Stimulated activated CD4-positive, alpha-beta T cell treated with anti-CD3 and anti-CD28 coated beads, TNF-alpha, amount 100 ng/mL, for 1 hour (primary cell): ENCODE data around the gene EZH2.

Experiments used
- DNase-seq, 3 donors: peaks; one replicate each; pipeline ENCODE4 v3.0.0-alpha.2; 2020; ENCODE audit warnings: low read depth in 3 of 3, low spot score in 1 of 3

EZH2 gene

DNA sequence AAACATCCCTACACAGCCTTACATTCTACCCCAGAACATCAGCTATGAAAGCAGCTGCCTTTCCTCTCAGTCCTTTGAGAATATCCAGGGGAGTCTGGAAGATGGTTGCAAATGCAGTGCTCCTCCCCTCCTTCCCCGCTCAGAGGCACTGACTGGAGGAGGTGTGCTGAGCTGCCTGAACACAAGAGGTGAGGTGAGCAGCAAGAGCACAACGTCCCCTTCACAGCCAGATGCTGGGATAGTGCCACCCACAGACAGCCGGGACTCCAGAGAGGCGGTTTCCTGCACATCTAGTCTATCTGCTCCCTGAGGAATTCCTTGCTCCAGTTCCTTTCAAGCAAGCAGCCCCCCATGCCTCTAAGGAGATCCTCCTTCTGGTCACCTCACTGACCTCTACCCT, 74.2 kb downstream of the EZH2 start:
- no peak for DNase-seq

DNA sequence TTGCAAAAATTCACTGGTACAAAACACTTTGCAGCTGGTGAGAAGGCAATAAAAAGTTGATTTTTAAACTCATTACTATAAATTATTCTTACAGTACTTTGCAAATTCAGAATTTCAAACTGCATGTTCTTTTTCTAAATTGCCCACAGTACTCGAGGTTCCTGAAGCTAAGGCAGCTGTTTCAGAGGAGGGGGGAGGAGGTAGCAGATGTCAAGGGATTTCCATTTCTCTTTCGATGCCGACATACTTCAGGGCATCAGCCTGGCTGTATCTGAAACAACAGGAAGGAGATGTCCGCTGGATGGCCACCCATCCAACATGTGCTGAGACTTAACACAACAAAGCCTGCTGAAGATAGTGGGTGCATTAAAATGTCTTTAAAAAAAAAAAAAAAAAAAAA, 76.7 kb downstream of the EZH2 start:
- DNase-seq, result no peak

DNA sequence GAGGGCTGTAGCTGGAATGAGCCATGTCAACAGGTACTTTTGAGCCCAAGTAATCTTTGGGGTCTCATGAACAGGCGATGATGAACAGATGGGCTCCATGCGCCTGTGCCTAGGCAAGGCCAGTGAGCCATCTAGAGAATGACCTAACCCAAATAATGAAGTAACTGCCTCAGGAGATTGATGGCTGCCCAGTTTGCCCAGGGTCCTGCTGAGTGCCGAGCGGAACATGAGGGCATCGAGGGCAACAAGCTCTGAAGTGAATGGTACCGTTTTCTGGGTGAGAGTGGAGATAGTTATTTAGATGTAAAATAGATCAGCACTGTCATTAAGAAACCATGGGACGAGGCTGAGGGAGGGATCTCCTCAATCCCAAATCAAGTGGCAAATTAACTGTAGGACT, 77.9 kb downstream of the EZH2 start:
- no peak for DNase-seq

DNA sequence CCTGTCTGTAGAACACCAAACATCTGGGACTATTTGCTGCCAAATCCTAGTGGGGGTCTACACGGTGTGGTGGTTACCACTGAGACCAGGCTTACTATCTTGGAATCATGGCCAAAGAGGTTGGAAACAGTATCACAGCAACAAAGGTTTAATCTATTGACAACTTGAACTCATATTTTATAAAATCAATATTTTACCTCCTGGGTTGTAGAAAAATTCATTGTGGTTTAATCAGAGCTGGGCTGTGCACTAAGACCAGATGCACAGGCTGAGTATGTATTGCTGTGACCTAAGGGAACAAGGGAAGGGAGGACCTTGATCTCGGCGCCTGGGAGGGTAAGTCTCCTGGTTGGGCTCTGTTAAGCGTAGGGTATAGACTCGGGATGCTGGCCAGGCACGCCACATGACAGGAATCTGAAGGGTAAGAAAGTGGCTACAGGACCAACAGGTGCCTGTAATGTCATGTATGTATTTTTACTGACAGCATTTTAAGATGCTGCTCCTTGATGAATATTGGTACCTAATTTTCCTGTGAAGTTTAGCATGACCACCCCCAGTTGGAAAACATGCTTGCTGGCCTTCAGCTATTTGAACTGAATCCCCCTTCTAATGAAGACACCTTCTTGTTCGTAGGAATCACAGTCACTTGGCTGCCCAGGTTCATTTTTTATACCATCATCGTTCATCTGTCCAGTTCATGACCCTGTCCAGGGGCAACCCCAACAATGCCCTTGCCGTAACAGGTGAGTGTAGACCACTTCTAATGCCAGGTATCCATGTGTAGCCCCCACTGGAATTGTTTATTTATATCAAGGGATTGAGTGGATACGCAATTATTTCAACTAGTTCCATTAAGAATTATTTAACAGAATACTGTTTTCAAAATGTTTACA, 79.5 kb downstream of the EZH2 start:
- no peak for DNase-seq

DNA sequence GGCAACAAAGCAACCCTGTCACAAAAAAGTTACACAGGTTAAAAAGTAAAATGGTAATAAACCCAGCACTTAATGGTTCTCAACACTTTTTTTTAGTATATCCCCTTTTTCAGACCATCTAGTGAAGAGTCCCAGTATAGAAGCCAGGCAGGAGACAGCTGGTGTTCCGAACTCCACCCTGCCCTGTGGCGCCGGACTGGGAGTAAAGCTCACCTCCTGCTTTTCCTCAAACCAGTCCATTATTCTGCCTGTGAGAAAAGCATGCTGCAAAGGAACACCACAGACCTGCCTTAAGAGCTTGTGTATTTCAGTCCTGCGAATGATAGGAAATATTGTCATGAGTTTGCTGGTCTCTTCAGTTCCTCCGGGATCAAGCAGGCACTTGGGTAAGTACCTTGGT, 81.0 kb downstream of the EZH2 start:
- no peak for DNase-seq

DNA sequence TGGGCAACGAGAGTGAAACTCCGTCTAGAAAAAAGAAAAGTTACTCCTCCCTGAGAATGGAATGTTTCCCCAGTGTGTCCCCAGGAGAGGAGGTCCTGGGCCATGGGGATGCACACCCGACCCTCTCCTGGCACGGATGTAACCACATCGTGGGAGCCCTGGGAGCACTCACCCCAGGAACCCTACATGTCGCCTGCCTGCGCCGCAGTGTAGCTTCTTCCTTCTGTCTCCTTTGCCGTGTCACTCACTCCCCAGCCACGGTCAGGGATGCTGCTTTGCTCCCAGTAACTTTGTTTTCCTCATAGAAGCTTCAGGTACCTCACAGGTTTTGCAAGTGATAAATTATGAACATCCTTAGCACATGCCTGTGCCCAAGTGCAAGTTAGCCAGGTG, 82.0 kb downstream of the EZH2 start:
- DNase-seq, result no peak

DNA sequence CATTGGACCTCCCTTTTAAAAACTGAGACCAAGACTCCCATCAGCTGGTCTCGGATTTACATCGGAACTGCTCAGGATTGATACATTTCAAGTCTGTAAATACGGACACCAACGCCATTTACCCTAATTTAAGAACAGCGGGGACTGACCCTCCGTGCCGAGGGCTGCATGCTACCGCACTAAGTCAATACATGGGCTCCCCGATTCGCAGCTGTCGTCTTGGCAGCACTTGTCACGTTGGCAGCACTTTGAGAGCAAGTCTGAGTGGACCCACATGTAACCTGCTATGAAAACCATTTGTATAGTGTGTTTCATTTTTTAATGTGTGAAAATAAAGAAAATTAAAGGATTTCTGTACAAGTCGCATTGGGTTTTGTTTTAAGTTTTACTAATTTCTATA, 83.4 kb downstream of the EZH2 start:
- no peak for DNase-seq

DNA sequence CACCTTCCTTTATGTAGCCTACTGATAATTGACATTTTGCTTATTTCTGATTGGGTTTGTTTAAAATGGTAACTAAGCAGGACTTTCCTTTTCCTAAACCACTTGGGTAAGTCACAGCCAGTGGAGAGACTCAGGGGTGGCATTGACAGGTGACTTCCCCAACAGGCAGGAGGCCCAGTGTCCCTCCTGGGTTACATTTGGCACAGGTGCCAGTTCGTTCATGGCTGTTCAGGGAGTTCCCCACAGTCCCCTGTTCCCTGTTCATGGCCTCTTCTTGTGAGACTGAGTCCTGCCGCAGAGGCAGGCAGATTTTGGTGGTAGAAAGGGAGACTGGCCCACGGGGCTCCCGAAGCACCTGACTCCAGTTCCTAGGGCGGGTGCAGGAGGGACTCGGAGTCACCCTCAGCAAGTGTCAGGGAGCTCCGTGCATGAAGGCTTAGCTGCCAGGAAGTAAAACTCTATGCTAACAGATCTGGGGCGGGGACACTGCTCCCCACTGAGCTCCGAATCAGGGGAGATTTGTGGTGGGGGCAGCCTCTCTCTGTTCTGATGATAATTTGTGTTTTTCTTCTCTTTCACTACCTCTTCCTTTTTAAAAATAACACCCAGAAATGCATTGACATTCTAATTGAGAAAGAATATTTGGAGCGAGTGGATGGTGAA, 84.1 kb downstream of the EZH2 start:
- no peak for DNase-seq

DNA sequence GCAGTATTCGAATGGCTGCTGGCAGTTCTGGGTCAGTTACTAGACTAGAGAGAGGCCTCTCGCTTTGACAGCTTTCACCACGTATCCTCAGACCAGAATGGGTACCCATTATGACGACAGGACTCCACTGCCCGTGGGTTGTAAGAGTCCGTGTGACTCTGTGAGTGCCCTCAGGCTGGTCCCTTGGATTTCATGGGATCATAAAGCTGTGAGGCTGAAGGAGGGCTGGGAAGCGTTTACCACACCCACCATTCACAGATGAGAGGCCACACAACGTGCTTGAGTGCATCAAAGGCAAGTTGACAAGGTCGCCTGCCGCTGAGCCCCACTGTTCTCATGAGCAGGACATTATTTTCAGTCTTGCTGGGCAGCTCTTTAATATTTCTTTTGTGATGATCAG, 87.2 kb downstream of the EZH2 start:
- DNase-seq, result no peak

DNA sequence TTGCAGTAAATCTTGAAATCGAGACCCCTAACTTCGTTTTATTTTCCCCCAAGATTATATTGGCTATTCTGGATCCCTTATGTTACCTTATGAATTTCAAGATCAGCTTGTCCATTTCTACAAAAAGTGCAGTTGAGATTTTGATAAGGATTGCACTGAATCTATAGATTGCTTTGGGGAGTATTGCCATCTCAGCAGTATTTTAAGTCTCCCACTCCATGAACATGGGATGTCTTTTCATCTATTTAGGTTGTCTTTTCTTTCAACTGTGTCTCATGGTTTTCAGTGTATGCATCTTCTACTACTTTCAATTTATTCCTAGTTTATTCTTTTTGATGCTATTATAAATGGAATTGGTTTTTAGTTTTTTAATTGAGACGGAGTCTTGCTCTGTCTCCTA, 89.6 kb downstream of the EZH2 start:
- DNase-seq, result no peak

DNA sequence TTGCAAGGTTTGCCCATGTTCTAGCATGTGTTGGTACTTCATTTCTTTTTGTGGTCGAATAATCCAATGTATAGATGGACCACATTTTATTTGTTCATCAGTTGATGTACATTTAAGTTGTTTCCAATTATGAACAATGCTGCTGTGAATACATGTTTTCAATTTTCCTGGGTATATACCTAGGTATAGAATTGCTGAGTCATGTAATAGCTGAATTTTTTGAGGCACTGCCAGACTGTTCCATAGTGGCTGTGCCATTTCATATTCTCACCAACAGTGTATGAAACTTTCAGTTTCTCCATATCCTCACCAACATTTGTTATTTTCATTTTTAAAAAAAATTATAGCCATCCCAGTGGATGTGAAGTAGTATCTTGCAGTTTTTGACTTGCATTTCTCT, 90.5 kb downstream of the EZH2 start:
- no peak for DNase-seq

DNA sequence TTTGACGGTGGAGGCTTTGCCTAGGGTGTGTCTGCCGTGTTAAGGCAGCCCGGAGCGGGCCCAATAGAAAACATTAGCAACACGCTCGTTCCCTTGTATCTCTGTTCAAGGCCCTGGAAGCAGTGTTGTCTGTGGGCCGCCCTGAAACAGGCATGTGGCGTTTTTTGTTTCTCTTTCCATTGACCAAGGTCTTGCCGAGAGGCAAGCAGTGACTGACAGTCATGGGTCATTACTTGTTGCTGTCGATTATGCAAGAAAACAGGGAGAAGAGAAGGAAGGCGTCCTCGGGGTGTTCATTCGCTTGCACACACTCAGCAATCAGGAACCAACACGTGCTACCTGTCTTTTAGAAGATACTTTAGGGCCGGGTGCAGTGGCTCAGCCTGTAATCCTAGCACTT, 92.5 kb downstream of the EZH2 start:
- DNase-seq, result no peak

DNA sequence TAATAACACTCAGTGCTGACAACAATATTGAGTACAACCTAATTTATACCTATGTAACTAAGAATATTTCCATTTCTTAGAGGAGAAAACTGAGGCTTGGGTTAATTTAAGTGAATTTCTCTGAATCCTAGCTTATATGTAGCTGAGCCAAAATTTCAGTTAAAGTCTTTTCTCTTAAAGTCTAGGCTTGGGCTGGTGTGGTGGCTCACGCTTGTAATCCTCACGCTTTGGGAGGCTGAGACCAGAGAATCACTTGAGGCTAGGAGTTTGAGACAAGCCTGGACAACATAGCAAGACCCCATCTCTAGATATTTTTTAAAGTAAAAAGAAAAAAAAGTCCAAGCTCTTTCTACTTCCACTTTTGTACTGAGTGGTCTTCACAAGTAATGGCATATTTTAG, 93.2 kb downstream of the EZH2 start:
- DNase-seq, result no peak

DNA sequence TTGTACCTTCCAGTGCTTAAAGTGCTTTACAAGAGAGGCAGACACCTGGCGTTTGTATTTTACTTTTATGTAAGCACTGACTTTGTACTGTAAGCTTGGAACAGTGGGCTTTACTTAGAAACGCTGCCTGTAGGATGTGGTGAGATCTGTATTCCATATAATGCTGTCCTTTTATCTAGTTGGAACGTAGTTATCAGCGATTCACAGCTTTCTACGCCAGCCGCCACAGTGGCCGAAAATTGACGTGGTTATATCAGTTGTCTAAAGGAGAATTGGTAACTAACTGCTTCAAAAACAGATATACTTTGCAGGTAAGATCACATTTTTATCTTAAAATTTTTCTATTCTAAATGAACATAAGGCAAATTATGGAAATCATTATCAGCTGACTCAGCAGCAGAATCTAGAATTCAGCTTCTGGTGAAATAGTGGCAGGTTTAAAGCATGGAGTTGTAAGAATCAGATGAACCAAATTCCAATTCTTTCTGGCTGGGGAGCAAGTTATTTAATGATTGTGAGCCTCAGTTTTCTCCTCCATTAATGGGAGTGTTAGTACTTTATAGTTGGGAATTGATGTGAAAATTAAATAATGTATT, 93.9 kb downstream of the EZH2 start:
- no peak for DNase-seq

DNA sequence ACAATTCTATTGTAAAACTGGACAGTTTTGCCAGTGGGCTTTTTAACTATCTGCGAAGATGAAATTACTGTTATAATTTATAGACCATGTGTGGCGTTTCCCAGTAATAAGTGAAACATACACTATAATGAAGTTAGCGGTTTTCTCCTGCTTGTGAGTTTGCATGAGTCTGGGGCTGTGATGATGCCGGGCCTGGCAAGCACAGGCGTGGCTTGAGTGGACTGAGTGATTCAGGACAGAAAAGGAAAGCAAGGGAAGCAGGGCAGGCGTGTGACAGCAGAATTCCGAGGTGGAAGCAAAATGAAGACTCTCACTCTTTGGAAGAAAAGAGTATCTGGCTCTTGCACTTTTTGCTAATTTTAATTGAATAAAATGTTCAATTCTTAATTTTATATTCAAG, 94.9 kb downstream of the EZH2 start:
- DNase-seq, result no peak

DNA sequence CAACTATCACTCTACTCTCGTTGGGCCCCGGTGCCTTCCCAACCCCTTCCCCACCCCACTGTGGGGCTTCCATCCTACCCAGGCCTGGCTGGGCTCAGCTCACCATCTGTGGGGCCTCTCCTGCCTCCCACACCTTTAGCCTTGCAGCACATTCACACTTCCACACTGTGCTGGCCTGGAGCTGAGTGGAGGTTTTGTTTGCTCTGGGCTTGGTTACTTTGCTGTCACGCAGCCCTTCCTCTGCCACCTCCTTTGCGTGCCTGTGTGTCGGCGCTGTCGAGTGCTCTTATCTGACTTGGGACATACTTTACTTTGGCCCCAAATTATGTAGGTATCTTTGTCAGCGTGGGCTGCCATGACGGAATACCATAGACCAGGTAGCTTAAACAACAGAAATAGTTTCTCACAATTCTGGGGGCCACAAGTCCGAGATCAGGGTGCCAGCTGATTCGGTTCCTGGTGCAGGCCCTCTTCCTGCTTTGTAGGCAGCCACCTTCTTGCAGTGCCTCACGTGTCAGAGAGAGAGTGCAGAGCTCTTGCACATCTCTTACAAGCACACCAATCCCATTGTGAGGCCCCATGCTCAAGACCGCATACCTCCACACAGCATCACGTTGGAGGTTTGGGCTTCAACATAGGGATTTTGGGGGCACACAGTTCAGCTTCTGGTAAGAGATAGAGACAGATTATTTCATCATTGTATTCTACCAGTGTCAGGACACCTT, 96.4 kb downstream of the EZH2 start:
- DNase-seq, result no peak

DNA sequence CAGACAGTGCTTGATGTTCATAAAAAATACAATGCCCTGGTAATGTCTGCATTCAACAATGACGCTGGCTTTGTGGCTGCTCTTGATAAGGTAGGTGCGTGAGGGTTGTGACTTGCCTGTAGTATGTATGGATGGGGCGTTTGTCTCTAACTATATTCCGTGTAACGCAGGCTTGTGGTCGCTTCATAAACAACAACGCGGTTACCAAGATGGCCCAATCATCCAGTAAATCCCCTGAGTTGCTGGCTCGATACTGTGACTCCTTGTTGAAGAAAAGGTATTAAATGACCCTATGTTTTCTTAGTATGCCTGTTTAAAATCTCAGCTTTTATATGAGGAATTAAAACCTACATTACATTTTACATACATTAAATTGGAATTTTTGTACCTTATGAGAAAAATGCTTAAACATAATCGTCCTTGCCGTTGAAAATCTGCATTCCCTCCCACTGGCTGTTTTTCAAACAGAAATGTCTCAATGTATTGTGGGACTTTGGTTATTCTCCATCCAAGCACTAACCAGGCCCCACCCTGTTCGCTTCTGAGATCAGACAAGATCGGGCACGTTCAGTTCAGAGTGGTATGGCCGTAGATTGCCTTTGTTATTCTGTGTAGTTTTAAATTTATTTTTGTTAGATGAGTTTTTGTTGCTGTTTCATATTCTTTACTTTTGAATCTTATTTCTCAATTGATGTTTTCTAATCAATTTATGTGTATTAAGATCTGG, 100.1 kb downstream of the EZH2 start:
- no peak for DNase-seq

DNA sequence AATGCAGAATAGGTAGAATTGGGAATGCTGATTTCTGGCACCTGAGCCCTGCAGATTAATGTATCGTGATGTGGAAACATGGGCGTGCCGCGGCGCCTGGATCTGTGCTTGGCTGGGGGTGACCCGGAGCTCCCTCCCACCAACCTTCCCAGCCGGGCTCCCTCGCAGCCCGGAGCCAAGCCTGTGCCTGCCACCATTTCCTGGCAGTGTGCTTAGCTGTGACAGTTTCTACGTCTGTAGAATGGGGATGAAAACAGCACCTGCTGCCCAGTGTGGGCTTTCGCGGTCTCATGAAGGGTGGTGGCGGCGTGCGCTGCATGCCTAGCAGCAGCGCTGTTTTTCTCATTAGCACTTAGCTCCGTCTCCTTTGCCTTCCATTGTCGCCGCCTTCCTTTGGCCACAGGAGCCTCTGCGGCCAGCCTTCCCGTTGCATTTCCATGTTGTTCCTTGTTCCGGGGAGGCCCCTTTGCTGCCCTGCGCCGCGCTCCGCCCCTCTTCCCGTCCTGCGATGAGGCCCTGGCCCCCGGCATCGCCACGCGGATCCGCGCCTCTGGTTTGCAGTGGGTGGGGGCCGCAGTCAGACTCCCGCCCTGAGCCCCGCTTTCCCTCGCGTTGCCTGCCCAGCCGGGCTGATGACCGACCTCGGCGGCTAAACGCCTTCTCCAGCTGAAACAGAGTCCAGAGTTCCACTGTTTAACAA, 101.2 kb downstream of the EZH2 start:
- DNase-seq, result no peak

DNA sequence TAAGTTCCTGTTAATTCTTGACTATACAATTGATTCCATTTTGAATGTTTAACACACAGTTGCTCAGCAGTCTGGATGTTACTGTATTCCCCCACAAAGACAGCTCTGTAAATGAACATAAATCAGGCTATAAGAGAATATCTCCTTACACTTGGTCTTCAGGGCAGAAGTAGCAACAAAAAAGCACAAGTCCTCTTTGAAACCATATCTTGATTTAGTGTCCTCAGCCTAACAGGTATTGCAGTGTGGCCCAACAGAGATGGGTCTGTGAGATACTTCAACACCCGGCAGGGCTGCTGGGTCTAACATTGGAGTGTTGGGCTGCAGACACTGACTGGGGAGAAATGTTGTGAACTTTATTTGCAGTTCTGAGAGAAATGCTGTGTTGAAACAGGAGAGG, 109.6 kb downstream of the EZH2 start:
- no peak for DNase-seq

DNA sequence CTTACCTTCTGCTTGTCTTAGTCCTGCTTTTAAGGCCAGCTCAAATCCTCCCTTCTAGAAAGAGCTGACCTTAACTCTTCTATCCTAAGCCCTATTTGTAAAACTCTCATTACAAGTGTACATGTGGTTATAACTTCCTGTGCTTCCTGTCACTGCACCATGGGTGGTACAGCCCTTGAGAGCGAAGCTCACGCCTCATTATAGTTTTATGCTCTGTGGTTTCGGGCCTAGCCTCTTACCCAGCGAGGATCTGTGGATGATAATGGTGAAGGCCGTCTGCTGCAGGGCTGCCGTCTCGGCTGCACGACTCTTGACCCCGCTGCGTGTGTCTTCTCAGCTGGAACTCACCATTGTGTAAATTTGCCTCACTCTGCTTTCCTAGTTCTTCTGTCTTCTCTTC, 110.8 kb downstream of the EZH2 start:
- DNase-seq, result no peak
